HG02763 (cell line): ENCODE data around the gene ASMTL.
"Not testable (repeated sequence)": the region's sequence is repeated elsewhere in the genome, so short reads cannot be mapped to it uniquely, and the experiment has no call there.

Experiments used
- ATAC-seq: cut with Tn5 transposase; IDR thresholded peaks from one replicate; pipeline ENCODE4 v1.9.1; 2021; ENCODE audit warnings: mild to moderate bottlenecking, moderate library complexity; ENCODE audit not compliant: unreplicated experiment

ASMTL gene

DNA sequence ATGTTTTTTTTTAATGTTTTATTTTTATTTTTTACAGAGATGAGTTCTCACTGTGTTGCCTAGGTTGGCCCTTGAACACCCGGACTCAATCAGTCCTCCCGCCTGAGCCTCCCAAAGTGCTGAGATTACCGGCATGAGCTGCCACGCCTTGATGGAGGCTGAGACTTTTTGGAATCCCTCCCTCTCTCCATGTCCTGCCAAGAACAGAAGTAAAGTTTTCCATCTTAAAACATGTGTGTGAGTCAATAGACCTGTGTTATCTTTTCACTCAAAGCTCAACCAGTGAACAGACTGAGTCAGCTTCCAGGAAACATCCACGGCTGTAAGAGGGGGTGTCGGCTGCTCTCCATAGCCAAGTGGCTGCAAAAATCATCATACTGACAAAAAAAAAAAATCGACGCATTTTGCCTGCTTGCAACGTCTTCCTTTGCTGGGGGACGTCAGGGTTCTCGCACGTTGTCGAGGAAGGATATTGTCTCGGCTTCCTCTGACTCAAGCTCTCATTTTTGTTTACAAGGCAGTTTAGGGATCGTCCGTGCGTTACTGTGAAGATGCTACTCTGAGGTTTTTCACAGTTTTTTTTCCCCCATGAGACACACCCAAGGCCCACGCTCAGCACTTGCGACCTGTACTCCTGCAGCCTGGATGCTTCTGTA is 10.0 kb upstream of the ASMTL start:
- no peak for ATAC-seq

GRCh38 chrX:1462110-1462509 is 9.4 kb upstream of the ASMTL start:
- ATAC-seq = no peak

DNA sequence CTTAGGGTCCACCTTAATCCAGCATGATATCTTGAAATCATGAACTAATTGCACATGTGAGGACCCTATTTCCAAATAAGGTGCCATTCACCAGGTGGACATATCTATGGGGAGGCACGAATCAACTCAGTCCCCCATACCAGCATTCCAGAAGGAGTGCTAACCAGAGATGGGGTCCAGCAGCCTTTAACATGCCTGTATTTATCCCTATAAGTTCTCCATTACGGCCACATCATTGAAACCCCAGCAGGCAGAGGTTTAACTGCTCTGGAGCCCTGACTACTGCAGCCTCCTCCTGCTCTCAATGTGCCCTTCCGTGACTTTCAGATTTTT is 3.2 kb upstream of the ASMTL start:
- no peak for ATAC-seq

GRCh38 chrX:1453951-1454785 is 1.5 kb upstream of the ASMTL start:
- ATAC-seq = peak; percentile 30

GRCh38 chrX:1453395-1453783 is 680 bp upstream of the ASMTL start:
- ATAC-seq = peak; percentile 12

DNA sequence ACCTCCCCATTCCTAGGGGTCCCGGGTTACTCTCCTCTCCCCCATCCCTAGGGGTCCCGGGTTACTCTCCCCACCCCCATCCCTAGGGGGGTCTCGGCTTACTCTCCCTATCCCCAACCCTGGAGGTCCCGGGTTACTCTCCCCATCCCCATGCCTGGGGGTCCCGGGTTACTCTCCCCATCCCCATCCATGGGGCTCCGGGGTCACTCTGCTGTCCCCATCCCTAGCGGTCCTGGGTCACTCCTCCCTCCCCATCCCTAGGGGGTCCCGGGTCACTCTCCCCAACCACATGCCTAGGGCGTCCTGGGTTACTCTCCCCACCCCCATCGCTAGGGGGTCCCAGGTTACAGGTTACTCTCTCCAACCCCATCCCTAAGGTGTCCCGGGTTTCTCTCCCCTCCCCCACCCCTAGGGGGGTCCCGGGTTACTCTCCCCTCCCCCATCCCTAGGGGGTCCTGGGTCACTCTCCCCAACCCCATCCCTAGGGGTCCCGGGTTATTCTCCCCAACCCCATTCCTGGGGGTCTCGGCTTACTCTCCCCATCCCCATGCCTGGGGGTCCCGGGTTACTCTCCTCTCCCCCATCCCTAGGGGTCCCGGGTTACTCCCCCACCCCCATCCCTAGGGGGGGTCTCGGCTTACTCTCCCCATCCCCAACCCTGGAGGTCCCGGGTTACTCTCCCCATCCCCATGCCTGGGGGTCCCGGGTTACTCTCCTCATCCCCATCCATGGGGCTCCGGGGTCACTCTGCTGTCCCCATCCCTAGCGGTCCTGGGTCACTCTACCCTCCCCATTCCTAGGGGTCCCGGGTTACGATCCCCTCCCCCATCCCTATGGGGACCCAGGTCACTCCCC is 821 bp downstream of the ASMTL start:
- ATAC-seq = no peak

- ATAC-seq = no peak
These were observed 1.5 kb downstream of the ASMTL start for GRCh38 chrX:1451251-1451660.

- ATAC-seq = no peak
These were observed 2.1 kb downstream of the ASMTL start for GRCh38 chrX:1450361-1451161.

DNA sequence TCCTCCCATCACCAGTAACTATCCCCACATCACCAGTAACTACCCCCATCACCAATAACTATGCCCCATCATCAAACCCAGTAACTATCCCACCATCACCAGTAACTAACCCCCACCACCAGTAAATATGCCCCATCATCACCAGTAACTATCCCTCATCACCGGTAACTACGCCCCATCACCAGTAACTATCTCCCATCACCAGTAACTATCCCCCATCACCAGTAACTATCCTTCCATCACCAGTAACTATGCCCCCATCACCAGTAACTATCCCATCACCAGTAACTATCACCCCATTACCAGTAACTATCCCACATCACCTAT is 2.9 kb downstream of the ASMTL start:
- ATAC-seq = no peak

GRCh38 chrX:1449036-1449822 is 3.5 kb downstream of the ASMTL start:
- no peak for ATAC-seq

- not testable (repeated sequence) for ATAC-seq
These were observed 4.1 kb downstream of the ASMTL start for GRCh38 chrX:1448573-1449001.

GRCh38 chrX:1447969-1448572 is 4.6 kb downstream of the ASMTL start:
- not testable (repeated sequence) for ATAC-seq

GRCh38 chrX:1446984-1447968 is 5.4 kb downstream of the ASMTL start:
- not testable (repeated sequence) for ATAC-seq

- no peak for ATAC-seq
These were observed 7.9 kb downstream of the ASMTL start for GRCh38 chrX:1444561-1445500.

DNA sequence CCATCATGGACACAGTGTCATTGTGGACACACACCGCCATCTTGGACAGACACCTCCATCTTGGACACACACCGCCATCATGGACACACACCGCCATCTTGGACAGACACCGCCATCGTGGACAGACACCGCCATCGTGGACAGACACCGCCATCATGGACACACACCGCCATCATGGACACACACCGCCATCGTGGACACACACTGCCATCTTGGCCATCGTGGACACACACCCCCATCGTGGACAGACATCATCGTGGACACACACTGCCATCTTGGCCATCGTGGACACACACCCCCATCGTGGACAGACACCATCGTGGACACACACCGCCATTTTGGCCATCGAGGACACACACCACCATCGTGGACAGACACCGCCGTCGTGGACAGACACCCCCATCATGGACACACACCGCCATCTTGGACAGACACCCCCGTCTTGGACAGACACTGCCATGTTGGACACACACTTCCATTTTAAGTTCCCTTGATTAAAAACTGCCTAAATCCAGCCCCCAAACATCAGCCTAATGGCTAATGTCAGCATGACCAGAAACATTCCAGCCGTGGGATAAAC is 9.1 kb downstream of the ASMTL start:
- ATAC-seq = no peak

DNA sequence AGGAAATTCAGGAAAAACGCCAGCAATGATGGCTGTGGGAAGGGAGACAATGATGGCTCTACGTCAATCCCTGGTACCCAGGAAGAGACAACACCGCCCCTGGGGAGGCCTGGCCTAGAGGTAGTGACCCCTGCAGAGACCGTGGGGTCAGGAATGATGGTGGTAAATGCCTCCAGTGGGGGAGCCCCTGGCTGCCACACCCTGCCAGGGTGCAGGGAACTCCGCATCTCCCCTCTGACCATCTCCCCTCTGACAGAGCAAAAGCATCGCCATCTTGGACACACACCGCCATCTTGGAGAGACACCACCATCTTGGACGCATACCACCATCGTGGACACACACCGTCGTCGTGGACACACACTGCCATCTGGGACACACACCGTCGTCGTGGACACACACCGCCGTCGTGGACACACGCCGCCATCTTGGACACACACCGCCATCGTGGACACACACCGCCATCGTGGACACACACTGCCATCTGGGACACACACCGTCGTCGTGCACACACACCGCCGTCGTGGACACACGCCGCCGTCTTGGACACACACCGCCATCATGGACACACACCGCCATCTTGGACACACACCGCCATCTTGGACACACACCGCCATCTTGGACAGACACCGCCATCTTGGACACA is 9.9 kb downstream of the ASMTL start:
- ATAC-seq = no peak
